Prostate gland (tissue), 2 donors: ENCODE measurements around the gene TOMM40L.

Experiments used
- POLR2A ChIP-seq: fragments of 450-650 bp; IDR thresholded peaks from one replicate; pipeline ENCODE4 v1.6.1; 2016; ENCODE audit warnings: antibody characterized with exemption, mild to moderate bottlenecking
- TF ChIP-seq, protein P1 (sequence below), 4 experiments: fragments of 200-600 bp in 2 of 4; fragments of 450-650 bp in 2 of 4; sonication (generic) in 2 of 4; IDR thresholded peaks; 1 replicate in 3 of 4; 2 replicates in 1 of 4; pipeline ENCODE4 v1.5.1; 2016 to 2019; ENCODE audit warnings: antibody characterized with exemption in 4 of 4, mild to moderate bottlenecking in 2 of 4, moderate library complexity in 2 of 4

DNA sequence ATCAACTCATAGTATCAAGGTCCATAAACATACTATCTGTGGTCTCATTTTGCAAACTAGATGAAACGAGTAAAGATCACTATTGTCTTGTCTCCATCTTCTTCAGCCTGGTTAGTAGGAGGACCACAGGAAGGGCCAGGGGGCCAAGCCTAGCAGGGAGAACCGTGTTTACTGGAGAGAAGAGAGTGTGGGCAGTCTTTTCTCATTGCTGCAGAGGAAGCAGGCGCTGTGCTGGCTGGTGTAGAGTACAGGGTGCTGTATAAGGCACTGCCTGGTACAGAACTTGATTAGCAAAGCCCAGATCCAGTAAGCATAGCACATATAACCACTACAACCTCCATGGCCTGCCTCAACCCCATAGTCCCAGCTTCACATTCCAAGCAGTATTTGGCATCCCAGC lies 38.5 kb upstream of the TOMM40L start:
- TF ChIP-seq, protein P1, sequence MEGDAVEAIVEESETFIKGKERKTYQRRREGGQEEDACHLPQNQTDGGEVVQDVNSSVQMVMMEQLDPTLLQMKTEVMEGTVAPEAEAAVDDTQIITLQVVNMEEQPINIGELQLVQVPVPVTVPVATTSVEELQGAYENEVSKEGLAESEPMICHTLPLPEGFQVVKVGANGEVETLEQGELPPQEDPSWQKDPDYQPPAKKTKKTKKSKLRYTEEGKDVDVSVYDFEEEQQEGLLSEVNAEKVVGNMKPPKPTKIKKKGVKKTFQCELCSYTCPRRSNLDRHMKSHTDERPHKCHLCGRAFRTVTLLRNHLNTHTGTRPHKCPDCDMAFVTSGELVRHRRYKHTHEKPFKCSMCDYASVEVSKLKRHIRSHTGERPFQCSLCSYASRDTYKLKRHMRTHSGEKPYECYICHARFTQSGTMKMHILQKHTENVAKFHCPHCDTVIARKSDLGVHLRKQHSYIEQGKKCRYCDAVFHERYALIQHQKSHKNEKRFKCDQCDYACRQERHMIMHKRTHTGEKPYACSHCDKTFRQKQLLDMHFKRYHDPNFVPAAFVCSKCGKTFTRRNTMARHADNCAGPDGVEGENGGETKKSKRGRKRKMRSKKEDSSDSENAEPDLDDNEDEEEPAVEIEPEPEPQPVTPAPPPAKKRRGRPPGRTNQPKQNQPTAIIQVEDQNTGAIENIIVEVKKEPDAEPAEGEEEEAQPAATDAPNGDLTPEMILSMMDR (IDR thresholded peaks at IDR 0.05) = no peak
- TF ChIP-seq POLR2A = no peak
